A549 (cell line): Measurements from ENCODE around the gene LINGO3.

ENCODE experiments used
- BHLHE40 ChIP-seq: IDR thresholded peaks from 2 replicates; pipeline ENCODE4 v1.6.1; 2012; ENCODE audit warnings: low read depth, low read length, inconsistent platforms
- CHD2 ChIP-seq: fragments of 150-350 bp; IDR thresholded peaks from 2 replicates; pipeline ENCODE4 v1.6.1; 2014; ENCODE audit warnings: low read length; ENCODE audit not compliant: partially characterized antibody
- E2F6 ChIP-seq: IDR thresholded peaks from 2 replicates; pipeline ENCODE4 v1.6.1; 2012; ENCODE audit warnings: low read depth, borderline replicate concordance
- HDAC2 ChIP-seq: fragments of 200-600 bp; sonication (generic); IDR thresholded peaks from 2 replicates; pipeline ENCODE4 v1.6.1; 2016
- MAZ ChIP-seq: fragments of 150-350 bp; IDR thresholded peaks from 2 replicates; pipeline ENCODE4 v1.6.1; 2014; ENCODE audit warnings: antibody characterized with exemption, low read depth, low read length, borderline replicate concordance
- MYC ChIP-seq: IDR thresholded peaks from 2 replicates; pipeline ENCODE4 v1.6.1; 2012; ENCODE audit warnings: mild to moderate bottlenecking, inconsistent platforms, low read length, improper control_type of control experiment, borderline replicate concordance
- POLR2A ChIP-seq: IDR thresholded peaks from 2 replicates; pipeline ENCODE4 v1.6.1; 2012; ENCODE audit warnings: mild to moderate bottlenecking, low read length
- RNF2 ChIP-seq: fragments of 200-600 bp; sonication (generic); IDR thresholded peaks from 2 replicates; pipeline ENCODE4 v1.6.1; 2016; ENCODE audit warnings: low read depth, mild to moderate bottlenecking, antibody characterized with exemption, moderate library complexity, borderline replicate concordance
- USF2 ChIP-seq: fragments of 450-650 bp; IDR thresholded peaks from 2 replicates; pipeline ENCODE4 v1.6.1; 2014; ENCODE audit warnings: antibody characterized with exemption
- TF ChIP-seq, protein P1 (sequence below): fragments of >200 bp; sonication (Bioruptor Twin); formaldehyde crosslinking; IDR thresholded peaks from 3 replicates; pipeline ENCODE4 v1.5.1; 2016
- TF ChIP-seq, protein P2 (sequence below): IDR thresholded peaks from 2 replicates; pipeline ENCODE4 v1.6.1; 2012

- TF ChIP-seq POLR2A (no peak), E2F6 (0 out of 2 replicates have a peak, but pooled peaks have one; percentile 29), CHD2 (no peak), HDAC2 (no peak), MAZ (no peak), BHLHE40 (no peak), MYC (no peak), RNF2 (no peak), USF2 (no peak)
- TF ChIP-seq, protein P1, sequence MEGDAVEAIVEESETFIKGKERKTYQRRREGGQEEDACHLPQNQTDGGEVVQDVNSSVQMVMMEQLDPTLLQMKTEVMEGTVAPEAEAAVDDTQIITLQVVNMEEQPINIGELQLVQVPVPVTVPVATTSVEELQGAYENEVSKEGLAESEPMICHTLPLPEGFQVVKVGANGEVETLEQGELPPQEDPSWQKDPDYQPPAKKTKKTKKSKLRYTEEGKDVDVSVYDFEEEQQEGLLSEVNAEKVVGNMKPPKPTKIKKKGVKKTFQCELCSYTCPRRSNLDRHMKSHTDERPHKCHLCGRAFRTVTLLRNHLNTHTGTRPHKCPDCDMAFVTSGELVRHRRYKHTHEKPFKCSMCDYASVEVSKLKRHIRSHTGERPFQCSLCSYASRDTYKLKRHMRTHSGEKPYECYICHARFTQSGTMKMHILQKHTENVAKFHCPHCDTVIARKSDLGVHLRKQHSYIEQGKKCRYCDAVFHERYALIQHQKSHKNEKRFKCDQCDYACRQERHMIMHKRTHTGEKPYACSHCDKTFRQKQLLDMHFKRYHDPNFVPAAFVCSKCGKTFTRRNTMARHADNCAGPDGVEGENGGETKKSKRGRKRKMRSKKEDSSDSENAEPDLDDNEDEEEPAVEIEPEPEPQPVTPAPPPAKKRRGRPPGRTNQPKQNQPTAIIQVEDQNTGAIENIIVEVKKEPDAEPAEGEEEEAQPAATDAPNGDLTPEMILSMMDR = no peak
- TF ChIP-seq, protein P2, sequence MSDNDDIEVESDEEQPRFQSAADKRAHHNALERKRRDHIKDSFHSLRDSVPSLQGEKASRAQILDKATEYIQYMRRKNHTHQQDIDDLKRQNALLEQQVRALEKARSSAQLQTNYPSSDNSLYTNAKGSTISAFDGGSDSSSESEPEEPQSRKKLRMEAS = peak; percentile 57
These were observed 16.7 kb downstream of the LINGO3 start for GRCh38 chr19:2291185-2291751.
